A549 (cell line): ENCODE results near the gene VIT. TPM values are rescaled to one million over a fixed set of nuclear protein-coding genes. Genes with fewer than 3 reads are reported as not detected.

Experiments
- ATAC-seq, 2 experiments: fragments of 200-7000 bp in 1 of 2; fragments of >200 bp in 1 of 2; cut with Nextera tagmentation in 1 of 2; cut with Tn5 transposase in 1 of 2; 3 replicates each; pipeline versions ENCODE4 v1.8.0 to v1.9.1; 2018 to 2020; ENCODE audit warnings: mild to moderate bottlenecking in 1 of 2, moderate library complexity in 1 of 2
- CTCF ChIA-PET: fragments of 300-600 bp; sonication (Branson Sonifier 250); formaldehyde crosslinking; extraction: SDS; loops from one replicate; lab custom pipeline; 2021; ENCODE audit warnings: antibody characterized with exemption, inconsistent platforms; lab: Yijun Ruan, JAX
- POLR2A ChIA-PET: fragments of 350-600 bp; formaldehyde crosslinking; extraction: SDS; loops from one replicate; lab custom pipeline; 2021; ENCODE audit warnings: antibody characterized with exemption, inconsistent platforms; lab: Yijun Ruan, JAX
- DNase-seq, 2 experiments: peaks; one replicate each; pipeline versions ENCODE4 v3.0.0 to v3.0.0-alpha.2; 2011 to 2016; ENCODE audit warnings: low read depth in 1 of 2, low spot score in 1 of 2
- FAIRE-seq: peaks from 2 replicates; lab custom pipeline; 2011; peaks lifted over from hg19 to GRCh38; lab: Jason Lieb, UNC
- H3K27ac ChIP-seq, 2 experiments: fragments of >200 bp; sonication (Bioruptor Twin); formaldehyde crosslinking; 3 replicates each; pipeline ENCODE4 v1.5.1; 2016 to 2017
- H3K4me1 ChIP-seq: fragments of >200 bp; sonication (Bioruptor Twin); formaldehyde crosslinking; 3 replicates; pipeline ENCODE4 v1.6.1; 2016
- H3K4me2 ChIP-seq: fragments of >200 bp; sonication (Bioruptor Twin); formaldehyde crosslinking; 3 replicates; pipeline ENCODE4 v1.6.1; 2016
- H3K4me3 ChIP-seq: fragments of >200 bp; sonication (Bioruptor Twin); formaldehyde crosslinking; 3 replicates; pipeline ENCODE4 v1.5.1; 2016
- H3K9me3 ChIP-seq: fragments of >200 bp; sonication (Bioruptor Twin); formaldehyde crosslinking; 3 replicates; pipeline ENCODE4 v1.6.1; 2016
- ATOH8 ChIP-seq: fragments of 250-450 bp; sonication (Bioruptor Pico); IDR thresholded peaks from 2 replicates; pipeline ENCODE4 v1.5.0; 2020; ENCODE audit warnings: low read depth, mild to moderate bottlenecking, moderate library complexity
- BCL3 ChIP-seq: fragments of >200 bp; sonication (Bioruptor Twin); formaldehyde crosslinking; IDR thresholded peaks from 3 replicates; pipeline ENCODE4 v1.6.1; 2016
- BHLHE40 ChIP-seq: IDR thresholded peaks from 2 replicates; pipeline ENCODE4 v1.6.1; 2012; ENCODE audit warnings: low read depth, low read length, inconsistent platforms
- CBX8 ChIP-seq: fragments of 200-600 bp; sonication (generic); IDR thresholded peaks from 2 replicates; pipeline ENCODE4 v1.6.1; 2016
- CEBPB ChIP-seq, 2 experiments: fragments of >200 bp in 1 of 2; sonication (Bioruptor Twin) in 1 of 2; formaldehyde crosslinking in 1 of 2; IDR thresholded peaks; 2 replicates each; pipeline ENCODE4 v1.6.1; 2012 to 2016
- CHD2 ChIP-seq: fragments of 150-350 bp; IDR thresholded peaks from 2 replicates; pipeline ENCODE4 v1.6.1; 2014; ENCODE audit warnings: low read length; ENCODE audit not compliant: partially characterized antibody
- CTCF ChIP-seq: fragments of >200 bp; sonication (Bioruptor Twin); formaldehyde crosslinking; IDR thresholded peaks from 3 replicates; pipeline ENCODE4 v1.5.1; 2016
- EHMT2 ChIP-seq: fragments of 200-600 bp; sonication (generic); IDR thresholded peaks from 2 replicates; pipeline ENCODE4 v1.6.1; 2016; ENCODE audit warnings: antibody characterized with exemption, low read depth, mild to moderate bottlenecking, moderate library complexity
- EP300 ChIP-seq, 2 experiments: fragments of >200 bp; sonication (Bioruptor Twin); formaldehyde crosslinking; IDR thresholded peaks; 2 replicates in 1 of 2; 3 replicates in 1 of 2; pipeline ENCODE4 v1.6.1; 2016 to 2017
- FOXS1 ChIP-seq: fragments of 250-450 bp; sonication (Bioruptor Pico); IDR thresholded peaks from 2 replicates; pipeline ENCODE4 v1.5.0; 2020; ENCODE audit warnings: mild to moderate bottlenecking, moderate library complexity
- HDAC2 ChIP-seq: fragments of 200-600 bp; sonication (generic); IDR thresholded peaks from 2 replicates; pipeline ENCODE4 v1.6.1; 2016
- HEYL ChIP-seq: fragments of 250-450 bp; sonication (Bioruptor Pico); IDR thresholded peaks from 2 replicates; pipeline ENCODE4 v1.8.0; 2021; ENCODE audit warnings: mild to moderate bottlenecking, moderate library complexity
- HOXA7 ChIP-seq: fragments of 250-450 bp; sonication (Bioruptor Pico); IDR thresholded peaks from 2 replicates; pipeline ENCODE4 v1.5.0; 2020; ENCODE audit warnings: mild to moderate bottlenecking, moderate library complexity
- HOXB13 ChIP-seq: fragments of 250-450 bp; sonication (Bioruptor Pico); IDR thresholded peaks from 2 replicates; pipeline ENCODE4 v1.5.0; 2020; ENCODE audit warnings: low read depth, mild to moderate bottlenecking, moderate library complexity
- KDM1A ChIP-seq: fragments of 200-600 bp; sonication (generic); IDR thresholded peaks from 2 replicates; pipeline ENCODE4 v1.6.1; 2016; ENCODE audit warnings: low read depth, mild to moderate bottlenecking
- NFE2L2 ChIP-seq: fragments of 150-350 bp; conservative IDR thresholded peaks from 2 replicates; pipeline ENCODE4 v1.6.1; 2014; ENCODE audit warnings: low read length
- RAD21 ChIP-seq, 2 experiments: fragments of >200 bp in 1 of 2; sonication (Bioruptor Twin) in 1 of 2; formaldehyde crosslinking in 1 of 2; IDR thresholded peaks in 1 of 2; conservative IDR thresholded peaks in 1 of 2; 2 replicates in 1 of 2; 3 replicates in 1 of 2; pipeline ENCODE4 v1.6.1; 2012 to 2018; ENCODE audit warnings: inconsistent platforms in 1 of 2
- RARB ChIP-seq: fragments of 250-450 bp; sonication (Bioruptor Pico); IDR thresholded peaks from 2 replicates; pipeline ENCODE4 v1.8.0; 2021; ENCODE audit warnings: mild to moderate bottlenecking, moderate library complexity
- REST ChIP-seq: fragments of 200-600 bp; sonication (generic); IDR thresholded peaks from 2 replicates; pipeline ENCODE4 v1.6.1; 2016; ENCODE audit warnings: antibody characterized with exemption, mild to moderate bottlenecking, moderate library complexity
- RFX5 ChIP-seq: fragments of 450-650 bp; IDR thresholded peaks from 2 replicates; pipeline ENCODE4 v1.7.1; 2014; ENCODE audit warnings: antibody characterized with exemption, mild to moderate bottlenecking, moderate library complexity
- TP53 ChIP-seq: fragments of 250-450 bp; sonication (Bioruptor Pico); IDR thresholded peaks from 2 replicates; pipeline ENCODE4 v1.5.0; 2021; ENCODE audit warnings: mild to moderate bottlenecking, moderate library complexity
- USF2 ChIP-seq: fragments of 450-650 bp; IDR thresholded peaks from 2 replicates; pipeline ENCODE4 v1.6.1; 2014; ENCODE audit warnings: antibody characterized with exemption
- ZC3H11A ChIP-seq: fragments of 450-650 bp; IDR thresholded peaks from 2 replicates; pipeline ENCODE4 v1.6.1; 2014; ENCODE audit warnings: antibody characterized with exemption, mild to moderate bottlenecking
- ZNF302 ChIP-seq: fragments of 250-450 bp; sonication (Bioruptor Pico); IDR thresholded peaks from 2 replicates; pipeline ENCODE4 v1.9.0; 2021; ENCODE audit warnings: inconsistent platforms, mild to moderate bottlenecking, moderate library complexity
- WGBS: methylation state at CpG from one replicate; pipeline ENCODE4 v1.1.6; 2017; ENCODE audit errors: missing lambda C conversion rate; 5-methylcytosine and 5-hydroxymethylcytosine counted together
- polyA plus RNA-seq, 4 experiments: library from polyadenylated mRNA; depleted of rRNA in 3 of 4; stranded (reverse); fragments of >200 nt; fragmentation: RNase III in 1 of 4; extraction: RNeasy Plus Mini Kit Qiagen cat#74134 plus additional on column Dnase treatment in 1 of 4; gene quantifications; 2 replicates in 3 of 4; 3 replicates in 1 of 4; pipeline ENCODE4 v1.2.3, GENCODE V29; 2011 to 2017

The VIT gene
- polyA plus RNA-seq, 2 of the 4 experiments (the other 2 are of a cell fraction) = not detected

GRCh38 chr2:36831185-36831584, 134.7 kb downstream of the VIT start:
- H3K4me1 ChIP-seq = no peaks in the 10 kb centered on the region
- no peaks in the 10 kb centered on the region for H3K9me3 ChIP-seq
- H3K27ac ChIP-seq = no peak overlapping the region
- no peak for DNase-seq
- no peak for TF ChIP-seq HDAC2
- TF ChIP-seq EHMT2 = no peak
- TF ChIP-seq ATOH8 = no peak
- no peak for TF ChIP-seq FOXS1 (CRISPR knock-in tag)
- no peak for TF ChIP-seq CEBPB (IDR thresholded peaks at IDR 0.05)
- no peak for TF ChIP-seq RFX5
- TF ChIP-seq KDM1A = no peak
- TF ChIP-seq HOXB13 = no peak
- TF ChIP-seq, all 56 proteins: peak for 0
- ATAC-seq = peak; percentile 48 to 64
- H3K4me2 ChIP-seq = no peak overlapping the region
- ChIA-PET POLR2A (no interaction called here), CTCF (interaction anchor here (0.9 kb wide), 1 partner anchor 10 kb away, joined by 3 read pairs; no protein-coding TSS in a partner anchor)
- no peak for FAIRE-seq
- 79% methylated on average over 1 of the region's 1 CpG for WGBS
- H3K4me3 ChIP-seq = no peak overlapping the region

- CTCF ChIA-PET = no interaction called here
- TF ChIP-seq REST = no peak
- no peak for TF ChIP-seq HEYL (CRISPR knock-in tag)
- no peak for TF ChIP-seq ATOH8
- no peak for TF ChIP-seq USF2
- Histone ChIP-seq H3K9me3 (no peaks in the 10 kb centered on the region), H3K4me3 (no peak overlapping the region), H3K4me1 (no peaks in the 10 kb centered on the region), H3K4me2 (no peak overlapping the region), H3K27ac (no peak overlapping the region)
- no peak for ATAC-seq
- POLR2A ChIA-PET = no interaction called here
- WGBS = 73% methylated on average over 2 of the region's 2 CpGs
- no peak for FAIRE-seq
- no peak for DNase-seq
Measured at GRCh38 chr2:36834203-36834602, 137.7 kb downstream of the VIT start.

GRCh38 chr2:36834731-36835524, 138.4 kb downstream of the VIT start:
- DNase-seq (no peak), FAIRE-seq (no peak), ATAC-seq (no peak)
- POLR2A ChIA-PET = no interaction called here
- CTCF ChIA-PET = no interaction called here
- Histone ChIP-seq H3K4me3 (no peak overlapping the region), H3K9me3 (no peaks in the 10 kb centered on the region), H3K4me2 (no peak overlapping the region), H3K27ac (no peak overlapping the region), H3K4me1 (no peaks in the 10 kb centered on the region)
- 57% methylated on average over 5 of the region's 5 CpGs for WGBS
- TF ChIP-seq CHD2 (no peak), HOXB13 (no peak), HOXA7 (no peak), RARB (CRISPR knock-in tag) (no peak), ZNF302 (CRISPR knock-in tag) (no peak), BHLHE40 (no peak), CBX8 (no peak), EP300 (IDR thresholded peaks at IDR 0.05) (no peak), NFE2L2 (no peak), BCL3 (no peak), CTCF (no peak), ZC3H11A (no peak), RAD21 (conservative IDR thresholded peaks at IDR 0.05 in 1 of 2, IDR thresholded peaks at IDR 0.05 in 1 of 2) (no peak), TP53 (CRISPR knock-in tag) (no peak)
